Gastrocnemius medialis (tissue), 4 donors: ENCODE results near the gene MRM2. TPM values are rescaled to one million over a fixed set of nuclear protein-coding genes. Genes with fewer than 3 reads are reported as not detected.

Experiments
- ATAC-seq, 2 donors: fragments of 150-250 bp; one replicate each; pipeline ENCODE4 v1.9.1; 2016
- DNase-seq, 2 donors: peaks; one replicate each; pipeline ENCODE4 v3.0.0-alpha.2; 2019
- H3K27ac ChIP-seq, 4 donors: fragments of 200-600 bp; sonication (generic); 1 replicate in 1 of 4; 2 replicates in 3 of 4; pipeline ENCODE4 v1.5.1; 2016 to 2018; ENCODE audit warnings: mild to moderate bottlenecking in 2 of 4, moderate library complexity in 1 of 4
- H3K27me3 ChIP-seq, 3 donors: fragments of 200-600 bp; sonication (generic) in 2 of 3; 1 replicate in 1 of 3; 2 replicates in 2 of 3; pipeline versions ENCODE4 v1.5.1 to v1.6.0; 2016 to 2019; ENCODE audit warnings: mild to moderate bottlenecking in 1 of 3, moderate library complexity in 1 of 3
- H3K36me3 ChIP-seq, 2 donors: fragments of 200-600 bp; sonication (generic) in 1 of 2; one replicate each; pipeline ENCODE4 v1.5.1; 2017 to 2018
- H3K4me1 ChIP-seq, 2 donors: fragments of 200-600 bp; sonication (generic) in 1 of 2; one replicate each; pipeline ENCODE4 v1.5.1; 2016 to 2017; ENCODE audit warnings: mild to moderate bottlenecking in 2 of 2
- H3K4me3 ChIP-seq, 4 donors: fragments of 200-600 bp; sonication (generic) in 3 of 4; 1 replicate in 1 of 4; 2 replicates in 3 of 4; pipeline ENCODE4 v1.5.1; 2016 to 2019; ENCODE audit warnings: mild to moderate bottlenecking in 2 of 4
- H3K9me3 ChIP-seq, 3 donors: fragments of 200-600 bp; sonication (generic) in 2 of 3; 1 replicate in 1 of 3; 2 replicates in 2 of 3; pipeline ENCODE4 v1.5.1; 2016 to 2019
- CTCF ChIP-seq, 5 experiments: fragments of 450-650 bp in 3 of 5; fragments of 200-600 bp in 2 of 5; sonication (generic) in 2 of 5; IDR thresholded peaks in 4 of 5; conservative IDR thresholded peaks in 1 of 5; 1 replicate in 4 of 5; 2 replicates in 1 of 5; pipeline ENCODE4 v1.5.1; 2016 to 2019; ENCODE audit warnings: antibody characterized with exemption in 5 of 5, mild to moderate bottlenecking in 3 of 5, moderate library complexity in 3 of 5
- POLR2A ChIP-seq, 2 donors: fragments of 450-650 bp; IDR thresholded peaks; one replicate each; pipeline ENCODE4 v1.6.1; 2017; ENCODE audit warnings: antibody characterized with exemption in 2 of 2, mild to moderate bottlenecking in 2 of 2, moderate library complexity in 2 of 2
- in situ Hi-C, 4 donors: fragments of 200-750 bp; cut with MboI; loops; one replicate each; pipeline versions ENCODE4 v1.15.0 to v1.8.0; 2017; ENCODE audit warnings: low sequenced_read_pairs in 4 of 4
- intact Hi-C: fragments of 100-400 bp; cut with DNase I; formaldehyde crosslinking; loops from one replicate; pipeline ENCODE4 v1.15.1; 2023; ENCODE audit warnings: low total_unique reads
- total RNA-seq, 4 donors: library from RNA; depleted of rRNA; stranded (reverse); fragments of >200 nt; gene quantifications; one replicate each; pipeline versions ENCODE4 v1.1.0 to v1.2.3, GENCODE V29; 2016

The MRM2 gene
- total RNA-seq, 4 donors from 2014 or later = 14.1 to 41.7 (median 16.9) TPM

- H3K27me3 ChIP-seq = no peaks in the 10 kb centered on the region
- H3K36me3 ChIP-seq = peaks cover 0 to 74% of the 10 kb centered on the region in 2 donors
- no peaks in the 10 kb centered on the region for H3K9me3 ChIP-seq
- DNase-seq (no peak), ATAC-seq (no peak)
- H3K27ac ChIP-seq = no peak overlapping the region
- TF ChIP-seq POLR2A (IDR thresholded peaks at IDR 0.05) = no peak
- TF ChIP-seq CTCF (IDR thresholded peaks at IDR 0.05 in 4 of 5, conservative IDR thresholded peaks at IDR 0.05 in 1 of 5) = no peak
- in situ Hi-C loops (loop anchor here in 2 of 4 donors (25.0 kb wide), 2 partner anchors 555 to 630 kb away; partner anchors contain the start of gene ELFN1 (in 1 of the 2)), intact Hi-C loops (no loop called here)
- no peaks in the 10 kb centered on the region for H3K4me1 ChIP-seq
- no peak overlapping the region for H3K4me3 ChIP-seq
Measured at GRCh38 chr7:2217206-2217605, 24.8 kb downstream of the MRM2 start.

- H3K27ac ChIP-seq = no peak overlapping the region
- H3K27me3 ChIP-seq = no peaks in the 10 kb centered on the region
- no peak overlapping the region for H3K4me3 ChIP-seq
- intact Hi-C loops (no loop called here), in situ Hi-C loops (loop anchor here in 2 of 4 donors (25.0 kb wide), 2 partner anchors 554 to 629 kb away; partner anchors contain the start of gene ELFN1 (in 1 of the 2))
- H3K4me1 ChIP-seq = no peaks in the 10 kb centered on the region
- no peaks in the 10 kb centered on the region for H3K9me3 ChIP-seq
- peaks cover 0 to 77% of the 10 kb centered on the region in 2 donors for H3K36me3 ChIP-seq
- ATAC-seq = no peak
- TF ChIP-seq POLR2A (IDR thresholded peaks at IDR 0.05) (no peak), CTCF (IDR thresholded peaks at IDR 0.05 in 4 of 5, conservative IDR thresholded peaks at IDR 0.05 in 1 of 5) (no peak)
- no peak for DNase-seq
Measured at GRCh38 chr7:2215851-2216250, 26.2 kb downstream of the MRM2 start.

- in situ Hi-C loops = loop anchor here in 2 of 4 donors (25.0 kb wide), 2 partner anchors 552 to 627 kb away; partner anchors contain the start of gene ELFN1 (in 1 of the 2)
- Histone ChIP-seq H3K36me3 (peaks cover 0 to 82% of the 10 kb centered on the region in 2 donors), H3K4me1 (no peaks in the 10 kb centered on the region), H3K9me3 (no peaks in the 10 kb centered on the region), H3K27me3 (no peaks in the 10 kb centered on the region), H3K4me3 (no peak overlapping the region), H3K27ac (no peak overlapping the region)
- DNase-seq (no peak), ATAC-seq (no peak)
- no peak for TF ChIP-seq POLR2A (IDR thresholded peaks at IDR 0.05)
- intact Hi-C loops = no loop called here
Measured at GRCh38 chr7:2214636-2215035, 27.4 kb downstream of the MRM2 start.

- Histone ChIP-seq H3K4me1 (peaks cover 0 to 7% of the 10 kb centered on the region in 2 donors), H3K9me3 (no peaks in the 10 kb centered on the region), H3K4me3 (no peak overlapping the region), H3K27me3 (no peaks in the 10 kb centered on the region), H3K36me3 (peaks cover 0 to 77% of the 10 kb centered on the region in 2 donors), H3K27ac (no peak overlapping the region)
- intact Hi-C loops = no loop called here
- ATAC-seq (no peak), DNase-seq (no peak)
- no peak for TF ChIP-seq POLR2A (IDR thresholded peaks at IDR 0.05)
- no peak for TF ChIP-seq CTCF (IDR thresholded peaks at IDR 0.05 in 4 of 5, conservative IDR thresholded peaks at IDR 0.05 in 1 of 5)
- in situ Hi-C loops = loop anchor here in 2 of 4 donors (25.0 kb wide), 2 partner anchors 551 to 626 kb away; partner anchors contain the start of gene ELFN1 (in 1 of the 2)
Measured at GRCh38 chr7:2213551-2214215, 28.3 kb downstream of the MRM2 start.

GRCh38 chr7:2212906-2213305 lies 29.1 kb downstream of the MRM2 start:
- ATAC-seq = no peak
- Histone ChIP-seq H3K9me3 (no peaks in the 10 kb centered on the region), H3K27me3 (no peaks in the 10 kb centered on the region), H3K4me3 (no peak overlapping the region), H3K4me1 (peaks cover 0 to 7% of the 10 kb centered on the region in 2 donors), H3K27ac (no peak overlapping the region), H3K36me3 (peaks cover 0 to 69% of the 10 kb centered on the region in 2 donors)
- in situ Hi-C loops = loop anchor here in 2 of 4 donors (25.0 kb wide), 2 partner anchors 551 to 626 kb away; partner anchors contain the start of gene ELFN1 (in 1 of the 2)
- intact Hi-C loops = no loop called here
- no peak for DNase-seq
- TF ChIP-seq POLR2A (IDR thresholded peaks at IDR 0.05) (no peak), CTCF (IDR thresholded peaks at IDR 0.05 in 4 of 5, conservative IDR thresholded peaks at IDR 0.05 in 1 of 5) (no peak)
